HG03175 (cell line): ENCODE data around the gene NFIA.

Source experiments
- ATAC-seq: cut with Tn5 transposase; IDR thresholded peaks from one replicate; pipeline ENCODE4 v1.9.1; 2021; ENCODE audit warnings: mild to moderate bottlenecking, moderate library complexity; ENCODE audit not compliant: unreplicated experiment

The NFIA gene

GRCh38 chr1:61083013-61083806 is 849 bp downstream of the NFIA start:
- no peak for ATAC-seq

- ATAC-seq = no peak
Measured at GRCh38 chr1:61083807-61084440, 1.6 kb downstream of the NFIA start.

- ATAC-seq = no peak
Measured at GRCh38 chr1:61084491-61085031, 2.2 kb downstream of the NFIA start.

- ATAC-seq = no peak
Measured at GRCh38 chr1:61085206-61085982, 3.0 kb downstream of the NFIA start.

- ATAC-seq = no peak
Measured at GRCh38 chr1:61085983-61086644, 3.8 kb downstream of the NFIA start.

GRCh38 chr1:61087571-61087970 is 5.2 kb downstream of the NFIA start:
- ATAC-seq = no peak

- ATAC-seq = no peak
Measured at GRCh38 chr1:61088163-61088974, 6.0 kb downstream of the NFIA start.

GRCh38 chr1:61089338-61089737 is 7.0 kb downstream of the NFIA start:
- no peak for ATAC-seq

- ATAC-seq = no peak
Measured at GRCh38 chr1:61089741-61090140, 7.4 kb downstream of the NFIA start.

GRCh38 chr1:61090546-61091202 is 8.3 kb downstream of the NFIA start:
- ATAC-seq = no peak

GRCh38 chr1:61091455-61091854 is 9.1 kb downstream of the NFIA start:
- ATAC-seq = no peak

- ATAC-seq = no peak
Measured at GRCh38 chr1:61092642-61093041, 10.3 kb downstream of the NFIA start.

- ATAC-seq = no peak
Measured at GRCh38 chr1:61093525-61094137, 11.3 kb downstream of the NFIA start.

- no peak for ATAC-seq
Measured at GRCh38 chr1:61094677-61095469, 12.5 kb downstream of the NFIA start.

- no peak for ATAC-seq
Measured at GRCh38 chr1:61095470-61095812, 13.1 kb downstream of the NFIA start.

- no peak for ATAC-seq
Measured at GRCh38 chr1:61097317-61097716, 15.0 kb downstream of the NFIA start.

- no peak for ATAC-seq
Measured at GRCh38 chr1:61097722-61098121, 15.4 kb downstream of the NFIA start.

- ATAC-seq = no peak
Measured at GRCh38 chr1:61098333-61098732, 16.0 kb downstream of the NFIA start.
